HUDEP-2 (cell line): Measurements from ENCODE around the gene PLEKHG1.

Source experiments
- DNase-seq, 76 experiments: peaks; one replicate each; lab custom pipeline; 2025; ENCODE audit not compliant: unreplicated experiment in 76 of 76; lab: John Stamatoyannopoulos, UW

Gene PLEKHG1

GRCh38 chr6:150637266-150637665 is 37.6 kb downstream of the PLEKHG1 start:
- no peak for DNase-seq

- DNase-seq: no peak
Observed at GRCh38 chr6:150638267-150638666, 38.6 kb downstream of the PLEKHG1 start.

- no peak for DNase-seq
Observed at GRCh38 chr6:150638765-150639164, 39.1 kb downstream of the PLEKHG1 start.

GRCh38 chr6:150639823-150640331 is 40.2 kb downstream of the PLEKHG1 start:
- no peak for DNase-seq

GRCh38 chr6:150640556-150641209 is 41.0 kb downstream of the PLEKHG1 start:
- DNase-seq: no peak

- DNase-seq: no peak
Observed at GRCh38 chr6:150641398-150642139, 41.9 kb downstream of the PLEKHG1 start.

GRCh38 chr6:150646228-150646627 is 46.5 kb downstream of the PLEKHG1 start:
- no peak for DNase-seq

GRCh38 chr6:150647051-150647450 is 47.4 kb downstream of the PLEKHG1 start:
- DNase-seq: no peak
